IgD-negative memory B cell (primary cell): ENCODE results near the gene DCBLD1. TPM values are rescaled to one million over a fixed set of nuclear protein-coding genes. Genes with fewer than 3 reads are reported as not detected.
"Not testable (repeated sequence)": the region's sequence is repeated elsewhere in the genome, so short reads cannot be mapped to it uniquely, and the experiment has no call there.

Experiments
- H3K27ac Mint-ChIP-seq, 3 donors: one replicate each; pipeline ENCODE4 v1.8.0; 2020 to 2022; ENCODE audit warnings: mild to moderate bottlenecking in 3 of 3, mixed read lengths in 3 of 3, moderate library complexity in 1 of 3
- H3K27me3 Mint-ChIP-seq: one replicate; pipeline ENCODE4 v1.8.0; 2021; ENCODE audit warnings: mixed read lengths
- H3K36me3 Mint-ChIP-seq: one replicate; pipeline ENCODE4 v1.8.0; 2020; ENCODE audit warnings: mild to moderate bottlenecking, mixed read lengths
- H3K4me1 Mint-ChIP-seq, 3 donors: one replicate each; pipeline ENCODE4 v1.8.0; 2020 to 2022; ENCODE audit warnings: mixed read lengths in 3 of 3, mild to moderate bottlenecking in 1 of 3
- H3K4me3 Mint-ChIP-seq, 4 donors: one replicate each; pipeline ENCODE4 v1.8.0; 2020 to 2022; ENCODE audit warnings: mild to moderate bottlenecking in 4 of 4, mixed read lengths in 4 of 4, moderate library complexity in 3 of 4
- H3K9me3 Mint-ChIP-seq, 3 donors: one replicate each; pipeline ENCODE4 v1.8.0; 2020 to 2021; ENCODE audit warnings: mixed read lengths in 3 of 3, mild to moderate bottlenecking in 1 of 3
- polyA plus RNA-seq: library from polyadenylated mRNA; unstranded; fragments of 300-500 nt; fragmentation: Illumina TruSeq; gene quantifications from one replicate; pipeline ENCODE4 v1.2.3, GENCODE V29; 2021

The DCBLD1 gene
- polyA plus RNA-seq, 1 donor from 2014 or later, result 0.60 TPM

- no peak overlapping the region for H3K27ac Mint-ChIP-seq
- H3K27me3 Mint-ChIP-seq, result no peaks in the 10 kb centered on the region
- no peaks in the 10 kb centered on the region for H3K36me3 Mint-ChIP-seq
- no peaks in the 10 kb centered on the region for H3K4me1 Mint-ChIP-seq
- no peak overlapping the region for H3K4me3 Mint-ChIP-seq
- H3K9me3 Mint-ChIP-seq, result no peaks in the 10 kb centered on the region
These were observed 20.7 kb downstream of the DCBLD1 start for GRCh38 chr6:117503211-117503610.

- H3K27ac Mint-ChIP-seq, result no peak overlapping the region
- peaks cover 2% of the 10 kb centered on the region for H3K27me3 Mint-ChIP-seq
- no peaks in the 10 kb centered on the region for H3K4me1 Mint-ChIP-seq
- no peak overlapping the region for H3K4me3 Mint-ChIP-seq
- no peaks in the 10 kb centered on the region for H3K9me3 Mint-ChIP-seq
- no peaks in the 10 kb centered on the region for H3K36me3 Mint-ChIP-seq
These were observed 22.1 kb downstream of the DCBLD1 start for GRCh38 chr6:117504478-117505144.

GRCh38 chr6:117505311-117505710 is 22.8 kb downstream of the DCBLD1 start:
- Mint-ChIP-seq H3K4me3 (no peak overlapping the region), H3K36me3 (no peaks in the 10 kb centered on the region), H3K9me3 (no peaks in the 10 kb centered on the region), H3K4me1 (no peaks in the 10 kb centered on the region), H3K27me3 (peaks cover 2% of the 10 kb centered on the region), H3K27ac (no peak overlapping the region)

- H3K27me3 Mint-ChIP-seq, result peaks cover 4% of the 10 kb centered on the region
- no peaks in the 10 kb centered on the region for H3K36me3 Mint-ChIP-seq
- no peak overlapping the region for H3K27ac Mint-ChIP-seq
- no peak overlapping the region for H3K4me3 Mint-ChIP-seq
- no peaks in the 10 kb centered on the region for H3K9me3 Mint-ChIP-seq
- no peaks in the 10 kb centered on the region for H3K4me1 Mint-ChIP-seq
These were observed 23.8 kb downstream of the DCBLD1 start for GRCh38 chr6:117506180-117506835.

GRCh38 chr6:117506907-117507306 is 24.4 kb downstream of the DCBLD1 start:
- Mint-ChIP-seq H3K27ac (no peak overlapping the region), H3K27me3 (peaks cover 4% of the 10 kb centered on the region), H3K4me1 (no peaks in the 10 kb centered on the region)

GRCh38 chr6:117508450-117508971 is 26.0 kb downstream of the DCBLD1 start:
- Mint-ChIP-seq H3K4me3 (no peak overlapping the region), H3K4me1 (no peaks in the 10 kb centered on the region), H3K9me3 (no peaks in the 10 kb centered on the region), H3K36me3 (no peaks in the 10 kb centered on the region), H3K27ac (no peak overlapping the region), H3K27me3 (peaks cover 4% of the 10 kb centered on the region)

More at GRCh38 chr6:117506907-117507306, 24.4 kb downstream of the DCBLD1 start:
- Mint-ChIP-seq H3K9me3 (no peaks in the 10 kb centered on the region), H3K36me3 (no peaks in the 10 kb centered on the region), H3K4me3 (no peak overlapping the region)

- no peaks in the 10 kb centered on the region for H3K9me3 Mint-ChIP-seq
- peaks cover 4% of the 10 kb centered on the region for H3K27me3 Mint-ChIP-seq
- no peaks in the 10 kb centered on the region for H3K4me1 Mint-ChIP-seq
- H3K27ac Mint-ChIP-seq, result no peak overlapping the region
- H3K4me3 Mint-ChIP-seq, result no peak overlapping the region
- H3K36me3 Mint-ChIP-seq, result no peaks in the 10 kb centered on the region
These were observed 26.5 kb downstream of the DCBLD1 start for GRCh38 chr6:117509021-117509420.

GRCh38 chr6:117512056-117512828 is 29.8 kb downstream of the DCBLD1 start:
- Mint-ChIP-seq H3K4me1 (no peaks in the 10 kb centered on the region), H3K9me3 (no peaks in the 10 kb centered on the region), H3K27ac (no peak overlapping the region), H3K27me3 (peaks cover 4% of the 10 kb centered on the region), H3K4me3 (no peak overlapping the region), H3K36me3 (no peaks in the 10 kb centered on the region)

- peaks cover 5% of the 10 kb centered on the region for H3K27me3 Mint-ChIP-seq
- no peak overlapping the region for H3K4me3 Mint-ChIP-seq
- H3K27ac Mint-ChIP-seq, result no peak overlapping the region
- H3K36me3 Mint-ChIP-seq, result no peaks in the 10 kb centered on the region
- H3K4me1 Mint-ChIP-seq, result no peaks in the 10 kb centered on the region
- H3K9me3 Mint-ChIP-seq, result no peaks in the 10 kb centered on the region
These were observed 30.6 kb downstream of the DCBLD1 start for GRCh38 chr6:117512987-117513573.

- Mint-ChIP-seq H3K36me3 (no peaks in the 10 kb centered on the region), H3K27ac (no peak overlapping the region), H3K4me3 (no peak overlapping the region), H3K27me3 (peaks cover 4% of the 10 kb centered on the region), H3K4me1 (no peaks in the 10 kb centered on the region), H3K9me3 (no peaks in the 10 kb centered on the region)
These were observed 31.4 kb downstream of the DCBLD1 start for GRCh38 chr6:117513778-117514365.

GRCh38 chr6:117514655-117515054 is 32.2 kb downstream of the DCBLD1 start:
- Mint-ChIP-seq H3K9me3 (no peaks in the 10 kb centered on the region), H3K4me1 (no peaks in the 10 kb centered on the region), H3K27ac (no peak overlapping the region), H3K4me3 (no peak overlapping the region), H3K27me3 (peaks cover 4% of the 10 kb centered on the region), H3K36me3 (no peaks in the 10 kb centered on the region)

- no peaks in the 10 kb centered on the region for H3K36me3 Mint-ChIP-seq
These were observed 32.9 kb downstream of the DCBLD1 start for GRCh38 chr6:117515326-117515725.

GRCh38 chr6:117517995-117518394 is 35.5 kb downstream of the DCBLD1 start:
- not testable (repeated sequence) for H3K9me3 Mint-ChIP-seq, H3K36me3 Mint-ChIP-seq, H3K27me3 Mint-ChIP-seq, H3K4me1 Mint-ChIP-seq, H3K27ac Mint-ChIP-seq
- H3K4me3 Mint-ChIP-seq, result peak overlapping the region in 1 of 4 donors; percentile 9

More at GRCh38 chr6:117515326-117515725, 32.9 kb downstream of the DCBLD1 start:
- H3K9me3 Mint-ChIP-seq, result no peaks in the 10 kb centered on the region
- no peaks in the 10 kb centered on the region for H3K4me1 Mint-ChIP-seq
- H3K27ac Mint-ChIP-seq, result no peak overlapping the region
- peaks cover 4% of the 10 kb centered on the region for H3K27me3 Mint-ChIP-seq
- no peak overlapping the region for H3K4me3 Mint-ChIP-seq

- Mint-ChIP-seq H3K9me3 (no peaks in the 10 kb centered on the region), H3K27ac (no peak overlapping the region), H3K27me3 (peaks cover 4% of the 10 kb centered on the region), H3K4me1 (no peaks in the 10 kb centered on the region), H3K36me3 (no peaks in the 10 kb centered on the region), H3K4me3 (no peak overlapping the region)
These were observed 36.4 kb downstream of the DCBLD1 start for GRCh38 chr6:117518870-117519269.
